ENCODE data around the gene SCG5. TPM values are rescaled to one million over a fixed set of nuclear protein-coding genes. Genes with fewer than 3 reads are reported as not detected.

The SCG5 gene
- total and polyA plus RNA-seq, 7 donors: 0.15 to 0.86 (median 0.36) TPM; not detected in 3

DNA sequence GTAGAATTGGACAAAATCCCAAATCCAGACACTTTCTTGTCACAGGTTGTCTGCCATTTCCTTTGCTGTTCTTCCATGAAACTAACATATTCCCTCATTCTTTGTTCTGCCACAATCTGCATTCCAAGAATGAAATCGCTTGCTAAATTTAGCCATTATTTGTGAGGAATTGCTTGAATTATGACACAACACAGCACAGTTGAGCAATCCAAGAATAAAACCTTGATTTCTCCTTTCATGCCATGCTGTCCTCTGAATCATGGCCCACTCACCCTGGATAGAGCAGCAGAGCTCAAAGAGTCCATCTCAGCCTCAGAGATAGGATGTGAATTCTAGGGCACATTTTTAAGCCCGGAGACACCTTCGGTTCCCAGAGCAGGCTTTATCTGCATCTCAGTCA is 41.1 kb downstream of the SCG5 start:
- peaks cover 0 to 1% (median 0%) of the 10 kb centered on the region in 3 donors for H3K27me3 ChIP-seq (ENCODE audit: insufficient read depth in 3 of 3, low read length in 2 of 3)
- no peak overlapping the region for H3K4me3 ChIP-seq
- intact Hi-C loops (cut with DNase I): no loop called here
- no peaks in the 10 kb centered on the region for H3K36me3 ChIP-seq (ENCODE audit: insufficient read depth in 1 of 2, low read depth in 1 of 2)
- H3K9me3 ChIP-seq: no peaks in the 10 kb centered on the region
- no peaks in the 10 kb centered on the region for H3K4me1 ChIP-seq
- 87 to 96% (median 88%) methylated on average over 3 of the region's 3 CpGs for WGBS, 3 donors
- TF ChIP-seq, protein P1, sequence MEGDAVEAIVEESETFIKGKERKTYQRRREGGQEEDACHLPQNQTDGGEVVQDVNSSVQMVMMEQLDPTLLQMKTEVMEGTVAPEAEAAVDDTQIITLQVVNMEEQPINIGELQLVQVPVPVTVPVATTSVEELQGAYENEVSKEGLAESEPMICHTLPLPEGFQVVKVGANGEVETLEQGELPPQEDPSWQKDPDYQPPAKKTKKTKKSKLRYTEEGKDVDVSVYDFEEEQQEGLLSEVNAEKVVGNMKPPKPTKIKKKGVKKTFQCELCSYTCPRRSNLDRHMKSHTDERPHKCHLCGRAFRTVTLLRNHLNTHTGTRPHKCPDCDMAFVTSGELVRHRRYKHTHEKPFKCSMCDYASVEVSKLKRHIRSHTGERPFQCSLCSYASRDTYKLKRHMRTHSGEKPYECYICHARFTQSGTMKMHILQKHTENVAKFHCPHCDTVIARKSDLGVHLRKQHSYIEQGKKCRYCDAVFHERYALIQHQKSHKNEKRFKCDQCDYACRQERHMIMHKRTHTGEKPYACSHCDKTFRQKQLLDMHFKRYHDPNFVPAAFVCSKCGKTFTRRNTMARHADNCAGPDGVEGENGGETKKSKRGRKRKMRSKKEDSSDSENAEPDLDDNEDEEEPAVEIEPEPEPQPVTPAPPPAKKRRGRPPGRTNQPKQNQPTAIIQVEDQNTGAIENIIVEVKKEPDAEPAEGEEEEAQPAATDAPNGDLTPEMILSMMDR (IDR thresholded peaks at IDR 0.05): no peak
- DNase-seq (no peak), ATAC-seq (no peak)
- H3K27ac ChIP-seq: no peak overlapping the region

DNA sequence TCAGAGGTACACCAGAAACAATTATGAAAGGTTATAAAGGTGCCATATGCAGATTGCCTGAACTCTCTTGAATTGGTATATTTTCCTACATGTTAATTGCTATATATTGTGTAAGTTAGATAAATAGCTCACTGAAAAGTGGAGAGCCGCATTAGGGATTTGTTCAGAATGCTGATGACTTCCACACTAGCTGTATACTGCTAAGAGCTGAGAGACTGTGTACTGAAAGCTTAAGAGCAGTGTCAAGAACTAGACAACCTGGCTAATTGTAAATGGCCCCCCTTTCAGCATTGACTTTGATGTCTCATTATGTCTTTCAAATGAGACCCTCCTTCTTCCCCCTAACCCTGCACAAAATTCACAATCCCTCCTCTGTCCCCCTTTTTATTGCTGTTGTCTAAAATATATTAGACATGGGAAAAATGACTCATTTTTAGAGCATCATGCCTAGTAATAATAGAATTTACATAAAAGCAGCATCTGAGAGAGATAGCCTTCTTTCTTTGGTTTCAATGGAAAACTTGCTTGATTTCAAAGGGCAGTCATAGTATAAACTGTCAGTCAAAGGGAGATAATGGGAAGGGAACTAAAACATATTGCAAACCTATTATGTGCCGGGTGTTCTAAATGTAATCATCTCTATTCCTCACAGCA is 41.6 kb downstream of the SCG5 start:
- TF ChIP-seq, protein P1 (IDR thresholded peaks at IDR 0.05): no peak
- WGBS, 3 donors: 96 to 98% (median 96%) methylated on average over 2 of the region's 2 CpGs
- Histone ChIP-seq H3K4me3 (no peak overlapping the region), H3K36me3 (ENCODE audit: insufficient read depth in 1 of 2, low read depth in 1 of 2) (no peaks in the 10 kb centered on the region), H3K4me1 (no peaks in the 10 kb centered on the region), H3K27me3 (ENCODE audit: insufficient read depth in 3 of 3, low read length in 2 of 3) (peaks cover 0 to 1% (median 0%) of the 10 kb centered on the region in 3 donors), H3K27ac (no peak overlapping the region), H3K9me3 (no peaks in the 10 kb centered on the region)
- DNase-seq: no peak
- ATAC-seq: no peak
- intact Hi-C loops (cut with DNase I): no loop called here

DNA sequence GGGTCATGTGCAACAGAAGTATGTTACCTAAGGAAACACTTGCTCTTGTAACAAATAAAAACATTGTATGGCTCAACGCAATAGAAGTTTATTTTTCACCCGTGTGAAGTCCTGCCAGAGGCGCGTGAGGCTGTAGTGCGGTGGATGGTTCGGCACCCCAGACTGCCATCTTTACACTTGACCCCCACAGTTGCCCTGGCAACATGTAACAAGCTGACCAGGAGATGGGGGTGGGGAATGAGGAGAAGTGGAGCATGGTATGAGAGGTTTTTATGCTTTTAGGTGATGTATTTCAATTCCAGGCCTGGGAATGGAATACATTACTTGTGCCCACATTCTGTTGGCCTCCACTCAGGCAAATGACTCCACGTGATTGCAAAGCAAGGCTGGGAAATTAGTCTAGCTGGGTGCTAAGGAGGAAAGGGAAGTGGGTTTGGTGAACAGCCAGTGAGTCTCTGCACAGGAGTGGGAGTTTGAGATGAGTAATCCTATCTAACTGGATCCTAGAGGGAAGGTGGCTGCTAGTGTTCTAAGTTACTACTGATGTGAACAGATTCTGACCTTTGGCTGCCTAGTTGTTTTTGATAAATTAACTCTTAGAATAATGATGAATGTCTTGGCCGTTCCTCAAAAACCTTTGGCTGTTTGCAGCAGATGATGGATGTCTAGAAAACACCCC is 42.5 kb downstream of the SCG5 start:
- no peak for ATAC-seq

DNA sequence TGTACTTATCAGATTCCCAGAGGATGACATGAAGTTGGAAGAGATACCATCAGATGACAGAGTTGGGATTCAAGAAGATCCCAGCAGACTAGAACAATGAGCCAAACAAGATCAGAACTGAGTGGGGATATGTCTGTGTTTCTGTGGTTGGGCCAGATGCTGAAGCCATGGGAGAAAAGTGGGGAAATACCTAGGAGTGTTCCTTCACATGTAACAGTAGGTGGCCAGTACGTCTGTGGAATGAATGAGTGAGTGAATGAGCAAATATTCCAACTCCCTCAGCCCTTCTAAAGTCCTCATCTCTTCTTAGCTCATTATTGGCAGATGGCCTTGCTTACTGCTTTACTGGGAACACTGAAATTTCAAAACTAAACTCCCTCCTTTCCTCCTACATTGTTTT is 44.1 kb downstream of the SCG5 start:
- no peak for DNase-seq
- TF ChIP-seq, protein P1 (IDR thresholded peaks at IDR 0.05): no peak
- Histone ChIP-seq H3K36me3 (ENCODE audit: insufficient read depth in 1 of 2, low read depth in 1 of 2) (no peaks in the 10 kb centered on the region), H3K4me3 (no peak overlapping the region), H3K27me3 (ENCODE audit: insufficient read depth in 3 of 3, low read length in 2 of 3) (peaks cover 0 to 1% (median 0%) of the 10 kb centered on the region in 3 donors), H3K4me1 (no peaks in the 10 kb centered on the region), H3K9me3 (no peaks in the 10 kb centered on the region), H3K27ac (no peak overlapping the region)
- intact Hi-C loops (cut with DNase I): no loop called here
- 57 to 71% (median 57%) methylated on average over 1 of the region's 1 CpG for WGBS, 3 donors
- peak in 1 of 4 donors; percentile 46 for ATAC-seq

More for the DNA sequence above, 42.5 kb downstream of the SCG5 start:
- Histone ChIP-seq H3K27me3 (ENCODE audit: insufficient read depth in 3 of 3, low read length in 2 of 3) (peaks cover 0 to 1% (median 0%) of the 10 kb centered on the region in 3 donors), H3K4me1 (no peaks in the 10 kb centered on the region), H3K27ac (no peak overlapping the region), H3K4me3 (no peak overlapping the region), H3K9me3 (no peaks in the 10 kb centered on the region), H3K36me3 (ENCODE audit: insufficient read depth in 1 of 2, low read depth in 1 of 2) (no peaks in the 10 kb centered on the region)
- TF ChIP-seq, protein P1 (IDR thresholded peaks at IDR 0.05): no peak
- 78 to 80% (median 79%) methylated on average over 8 of the region's 8 CpGs for WGBS, 3 donors
- no peak for DNase-seq
- intact Hi-C loops (cut with DNase I): no loop called here
